Mesothelial cell of epicardium (in vitro differentiated cells): ENCODE measurements around the gene PRG2. TPM values are rescaled to one million over a fixed set of nuclear protein-coding genes. Genes with fewer than 3 reads are reported as not detected.
A peak's percentile ranks its signal among the peaks of the same experiment; 100 is the strongest.

Experiments used
- DNase-seq, 2 experiments: peaks; one replicate each; pipeline ENCODE4 v3.0.0; 2021; ENCODE audit warnings: low spot score in 2 of 2; ENCODE audit not compliant: unreplicated experiment in 2 of 2
- H3K27ac Mint-ChIP-seq: 2 replicates; pipeline ENCODE4 v1.8.0; 2021; ENCODE audit warnings: mixed read lengths
- H3K27me3 Mint-ChIP-seq: 2 replicates; pipeline ENCODE4 v1.8.0; 2021; ENCODE audit warnings: low read depth, mixed read lengths
- H3K36me3 Mint-ChIP-seq: 2 replicates; pipeline ENCODE4 v1.8.0; 2021; ENCODE audit warnings: mixed read lengths
- H3K4me1 Mint-ChIP-seq: 2 replicates; pipeline ENCODE4 v1.8.0; 2021; ENCODE audit warnings: mixed read lengths
- H3K4me3 Mint-ChIP-seq: 2 replicates; pipeline ENCODE4 v1.8.0; 2021; ENCODE audit warnings: mild to moderate bottlenecking, moderate library complexity, mixed read lengths
- H3K9me3 Mint-ChIP-seq: 2 replicates; pipeline ENCODE4 v1.8.0; 2021; ENCODE audit warnings: mixed read lengths
- total RNA-seq: library from RNA; stranded (reverse); gene quantifications from 3 replicates; pipeline ENCODE4 v1.2.1, GENCODE V29; 2021
- TF ChIP-seq, protein P1 (sequence below): fragments of 200-600 bp; sonication (generic); IDR thresholded peaks from one replicate; pipeline ENCODE4 v1.5.0; 2021; ENCODE audit warnings: antibody characterized with exemption; ENCODE audit not compliant: unreplicated experiment

PRG2 gene
- total RNA-seq, 1 donor from 2014 or later = not detected

DNA sequence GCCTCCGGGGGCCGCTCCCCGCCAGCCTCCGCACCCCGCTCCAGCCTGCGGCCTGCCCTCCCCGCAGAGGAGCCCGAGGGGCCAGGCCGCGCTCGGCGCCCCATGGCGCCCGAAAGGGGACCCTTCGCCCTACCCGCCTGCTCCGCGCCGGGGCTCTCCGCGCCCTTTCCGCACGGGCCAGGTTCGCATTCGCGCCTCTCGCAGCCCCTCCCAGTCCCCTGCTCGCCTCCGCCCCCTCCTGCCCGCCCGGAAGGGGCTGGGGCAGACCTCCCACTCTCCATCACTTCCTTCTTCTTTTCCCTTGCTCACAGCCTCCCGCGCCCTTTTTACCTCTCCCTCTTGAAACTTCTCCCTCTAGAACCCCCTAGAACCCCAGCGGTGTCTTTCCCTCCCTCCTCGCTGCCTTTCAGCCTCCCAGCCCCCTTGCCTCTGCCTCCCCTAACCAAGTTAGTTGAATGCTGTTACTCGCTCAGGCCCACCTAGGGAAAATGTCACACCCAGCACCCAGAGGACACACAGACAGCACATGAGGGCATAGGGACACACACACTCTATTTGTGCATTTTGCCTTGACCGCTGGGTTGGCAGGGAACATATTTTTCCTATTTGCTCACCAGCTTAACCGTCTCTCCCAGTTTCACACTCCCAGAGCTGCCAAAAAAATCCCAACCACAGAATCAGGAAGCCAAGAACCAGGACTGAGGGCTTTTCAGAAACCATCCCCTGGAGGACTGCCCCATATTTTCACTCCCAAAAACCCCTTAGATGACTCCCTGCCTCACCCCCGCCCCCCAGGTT is 36.7 kb upstream of the PRG2 start, which contains the start of gene SLC43A3:
TSS of gene SLC43A3 (minus strand) at position 193 of the 798 bp plus-strand sequence. CDS start 949 bp downstream, outside the sequence.
- Mint-ChIP-seq H3K4me3 (peak within 1 kb of the TSS; percentile 71), H3K9me3 (no peaks in the 10 kb centered on the region), H3K4me1 (peaks cover 25% of the 10 kb centered on the region), H3K36me3 (peaks cover 3% of the 10 kb centered on the region), H3K27ac (no peak within 1 kb of the TSS), H3K27me3 (peaks cover 43% of the 10 kb centered on the region)
- DNase-seq = peak in 1 of 2 experiments; percentile 48
- TF ChIP-seq, protein P1, sequence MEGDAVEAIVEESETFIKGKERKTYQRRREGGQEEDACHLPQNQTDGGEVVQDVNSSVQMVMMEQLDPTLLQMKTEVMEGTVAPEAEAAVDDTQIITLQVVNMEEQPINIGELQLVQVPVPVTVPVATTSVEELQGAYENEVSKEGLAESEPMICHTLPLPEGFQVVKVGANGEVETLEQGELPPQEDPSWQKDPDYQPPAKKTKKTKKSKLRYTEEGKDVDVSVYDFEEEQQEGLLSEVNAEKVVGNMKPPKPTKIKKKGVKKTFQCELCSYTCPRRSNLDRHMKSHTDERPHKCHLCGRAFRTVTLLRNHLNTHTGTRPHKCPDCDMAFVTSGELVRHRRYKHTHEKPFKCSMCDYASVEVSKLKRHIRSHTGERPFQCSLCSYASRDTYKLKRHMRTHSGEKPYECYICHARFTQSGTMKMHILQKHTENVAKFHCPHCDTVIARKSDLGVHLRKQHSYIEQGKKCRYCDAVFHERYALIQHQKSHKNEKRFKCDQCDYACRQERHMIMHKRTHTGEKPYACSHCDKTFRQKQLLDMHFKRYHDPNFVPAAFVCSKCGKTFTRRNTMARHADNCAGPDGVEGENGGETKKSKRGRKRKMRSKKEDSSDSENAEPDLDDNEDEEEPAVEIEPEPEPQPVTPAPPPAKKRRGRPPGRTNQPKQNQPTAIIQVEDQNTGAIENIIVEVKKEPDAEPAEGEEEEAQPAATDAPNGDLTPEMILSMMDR = no peak

DNA sequence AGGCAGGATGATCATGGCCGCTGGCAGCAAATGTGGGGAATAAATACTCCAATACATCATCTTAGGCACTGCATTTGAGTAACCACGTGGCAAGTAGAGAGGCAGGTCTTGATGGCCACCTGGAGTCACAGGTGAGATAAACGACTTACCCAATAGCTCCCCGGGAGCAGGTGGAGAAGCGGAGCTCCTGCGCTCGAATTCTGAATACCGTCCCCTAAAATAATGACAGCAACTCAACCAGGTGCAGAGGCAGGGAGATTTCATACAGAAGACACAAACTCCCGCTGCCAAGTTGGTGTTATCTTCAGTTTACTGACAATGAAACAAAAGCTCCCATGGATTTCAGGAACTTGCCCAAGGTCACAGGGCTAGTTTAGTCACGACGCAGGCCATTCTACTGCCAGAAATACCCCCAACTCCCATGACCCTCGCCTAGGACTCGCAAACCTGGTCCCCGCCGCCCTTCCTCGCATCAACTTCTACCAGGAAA is 36.0 kb upstream of the PRG2 start:
- Mint-ChIP-seq H3K27me3 (peaks cover 41% of the 10 kb centered on the region), H3K4me3 (peak overlapping the region; percentile 71), H3K9me3 (no peaks in the 10 kb centered on the region), H3K36me3 (peaks cover 3% of the 10 kb centered on the region), H3K4me1 (peaks cover 25% of the 10 kb centered on the region), H3K27ac (no peak overlapping the region)
- TF ChIP-seq, protein P1 = no peak
- DNase-seq = no peak

DNA sequence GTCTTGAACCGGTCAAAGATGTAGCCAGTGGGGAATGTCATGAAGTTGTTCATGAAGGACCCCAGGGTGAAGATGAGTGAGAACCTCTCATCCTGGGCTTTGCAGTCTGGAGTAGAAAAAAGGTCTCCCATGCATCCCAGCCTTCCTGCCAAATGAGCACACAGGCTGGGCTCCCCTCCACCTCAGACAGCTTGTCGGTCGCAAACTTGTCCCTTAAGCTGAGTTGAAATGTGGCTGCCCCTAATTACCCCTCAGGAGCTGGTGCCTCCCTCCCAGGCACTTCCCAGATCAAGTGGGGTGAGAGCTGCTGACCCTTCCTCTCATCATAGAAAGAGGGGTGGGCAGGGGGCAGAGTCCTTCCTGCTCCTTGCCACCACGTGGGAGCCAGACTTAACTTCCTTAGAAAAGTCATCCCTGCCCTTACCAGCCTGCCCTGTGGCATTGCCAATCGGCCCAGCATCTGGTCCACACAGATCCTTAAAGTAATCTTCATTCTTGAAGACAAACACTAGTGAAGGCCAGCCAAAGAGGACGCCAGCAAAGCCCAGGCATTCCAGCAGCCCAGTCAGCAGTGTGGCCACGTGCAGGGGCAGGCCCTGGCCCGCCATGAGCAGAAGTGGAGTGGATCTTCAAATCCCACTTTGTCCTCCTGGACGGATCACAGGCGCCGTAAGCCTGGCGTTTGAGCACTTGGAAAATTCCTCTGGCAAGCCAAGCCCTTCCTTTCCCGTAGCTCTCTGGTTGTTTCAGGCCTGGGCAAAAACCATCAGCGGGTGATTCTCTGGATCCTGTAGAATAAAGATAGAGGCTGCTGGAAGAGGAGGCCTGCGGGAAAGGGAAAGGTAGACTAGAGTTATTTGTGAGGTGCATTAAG is 35.4 kb upstream of the PRG2 start:
- H3K27me3 Mint-ChIP-seq = peaks cover 36% of the 10 kb centered on the region
- no peaks in the 10 kb centered on the region for H3K9me3 Mint-ChIP-seq
- DNase-seq = no peak
- H3K4me3 Mint-ChIP-seq = peak overlapping the region; percentile 71
- peaks cover 3% of the 10 kb centered on the region for H3K36me3 Mint-ChIP-seq
- TF ChIP-seq, protein P1 = no peak
- peaks cover 25% of the 10 kb centered on the region for H3K4me1 Mint-ChIP-seq
- no peak overlapping the region for H3K27ac Mint-ChIP-seq

DNA sequence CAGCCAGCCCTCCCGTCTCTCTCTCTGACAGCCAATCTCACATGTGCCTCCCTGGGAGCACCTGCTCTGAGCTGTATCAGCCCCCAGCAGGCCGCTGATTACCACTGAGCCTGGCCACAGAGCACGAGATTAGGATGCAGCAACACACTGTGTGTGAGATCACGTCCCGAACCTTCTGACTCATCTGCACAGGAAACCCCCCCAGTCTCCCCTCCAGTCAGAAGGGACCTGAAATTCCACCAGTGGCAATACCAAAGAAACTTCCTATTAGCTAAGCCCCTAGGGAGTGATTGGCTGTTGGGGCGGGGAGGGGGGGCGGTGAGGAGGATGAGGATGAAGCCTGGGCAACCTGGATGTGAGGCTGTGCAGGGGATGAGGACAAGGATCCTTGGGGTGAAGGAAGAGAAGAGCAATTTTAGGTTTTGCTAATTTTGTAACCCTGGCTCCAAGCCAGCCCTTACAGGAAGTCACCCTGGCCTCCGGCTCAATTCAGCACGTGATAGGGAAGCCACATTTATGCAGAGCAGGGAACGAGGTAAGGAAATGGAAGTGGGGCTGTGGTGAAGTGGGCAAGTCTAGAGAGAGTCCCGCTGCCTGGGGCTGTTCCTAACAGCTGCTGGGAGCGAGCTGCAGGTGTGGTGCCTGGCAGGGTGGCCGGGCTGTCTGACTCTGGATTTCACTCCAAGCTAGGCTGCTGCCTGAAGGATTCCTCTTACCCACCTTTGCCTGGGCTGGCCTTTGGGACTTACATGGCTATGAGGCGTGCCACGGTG is 34.5 kb upstream of the PRG2 start:
- DNase-seq = no peak

More for the DNA sequence above, 34.5 kb upstream of the PRG2 start:
- H3K4me1 Mint-ChIP-seq = peaks cover 25% of the 10 kb centered on the region
- H3K4me3 Mint-ChIP-seq = peak overlapping the region; percentile 36
- H3K9me3 Mint-ChIP-seq = no peaks in the 10 kb centered on the region
- H3K27ac Mint-ChIP-seq = peak overlapping the region; percentile 25
- H3K27me3 Mint-ChIP-seq = peaks cover 28% of the 10 kb centered on the region
- peaks cover 6% of the 10 kb centered on the region for H3K36me3 Mint-ChIP-seq
- TF ChIP-seq, protein P1 = no peak
